ENCODE measurements around the gene TBK1. TPM values are rescaled to one million over a fixed set of nuclear protein-coding genes. Genes with fewer than 3 reads are reported as not detected.

Gene TBK1
- total RNA-seq, 4 donors from 2014 or later: 21.2 to 24.1 (median 22.6) TPM

DNA sequence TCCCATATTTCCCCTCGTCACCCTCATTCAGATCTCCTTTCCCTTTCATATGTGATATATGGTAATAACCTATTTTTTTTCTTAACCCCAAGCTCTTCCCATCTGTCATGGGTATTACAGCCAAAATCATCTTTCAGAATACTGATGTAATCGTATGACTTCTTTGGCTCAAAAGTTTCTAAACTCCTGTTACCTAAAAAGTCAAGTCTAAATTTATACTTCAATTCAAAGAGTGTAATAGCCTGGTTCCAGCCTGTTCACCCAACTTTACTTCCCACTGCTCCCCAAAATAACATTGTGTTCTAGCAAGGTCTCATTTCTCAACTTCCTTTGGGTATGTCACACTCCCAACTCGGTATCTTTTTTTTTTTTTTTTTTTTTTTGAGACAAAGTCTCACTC lies 48.5 kb downstream of the TBK1 start:
- no peak for DNase-seq (ENCODE audit: extremely low spot score)
- WGBS: 78% methylated on average over 3 of the region's 3 CpGs
- Histone ChIP-seq H3K4me1 (no peaks in the 10 kb centered on the region), H3K4me3 (no peak overlapping the region), H3K27me3 (no peaks in the 10 kb centered on the region), H3K27ac (replicated peaks in 1 of 4) (no peak overlapping the region), H3K36me3 (peaks cover 27 to 73% (median 58%) of the 10 kb centered on the region in 4 donors), H3K9me3 (no peaks in the 10 kb centered on the region)
- no peak for TF ChIP-seq POLR2AphosphoS5 (IDR thresholded peaks at IDR 0.05)
- TF ChIP-seq EP300 (IDR thresholded peaks at IDR 0.05): no peak
- no peak for TF ChIP-seq POLR2A (IDR thresholded peaks at IDR 0.05; ENCODE audit: low read depth)
- TF ChIP-seq, protein P1, sequence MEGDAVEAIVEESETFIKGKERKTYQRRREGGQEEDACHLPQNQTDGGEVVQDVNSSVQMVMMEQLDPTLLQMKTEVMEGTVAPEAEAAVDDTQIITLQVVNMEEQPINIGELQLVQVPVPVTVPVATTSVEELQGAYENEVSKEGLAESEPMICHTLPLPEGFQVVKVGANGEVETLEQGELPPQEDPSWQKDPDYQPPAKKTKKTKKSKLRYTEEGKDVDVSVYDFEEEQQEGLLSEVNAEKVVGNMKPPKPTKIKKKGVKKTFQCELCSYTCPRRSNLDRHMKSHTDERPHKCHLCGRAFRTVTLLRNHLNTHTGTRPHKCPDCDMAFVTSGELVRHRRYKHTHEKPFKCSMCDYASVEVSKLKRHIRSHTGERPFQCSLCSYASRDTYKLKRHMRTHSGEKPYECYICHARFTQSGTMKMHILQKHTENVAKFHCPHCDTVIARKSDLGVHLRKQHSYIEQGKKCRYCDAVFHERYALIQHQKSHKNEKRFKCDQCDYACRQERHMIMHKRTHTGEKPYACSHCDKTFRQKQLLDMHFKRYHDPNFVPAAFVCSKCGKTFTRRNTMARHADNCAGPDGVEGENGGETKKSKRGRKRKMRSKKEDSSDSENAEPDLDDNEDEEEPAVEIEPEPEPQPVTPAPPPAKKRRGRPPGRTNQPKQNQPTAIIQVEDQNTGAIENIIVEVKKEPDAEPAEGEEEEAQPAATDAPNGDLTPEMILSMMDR (IDR thresholded peaks at IDR 0.05): no peak
- intact Hi-C loops (cut with DNase I): no loop called here

DNA sequence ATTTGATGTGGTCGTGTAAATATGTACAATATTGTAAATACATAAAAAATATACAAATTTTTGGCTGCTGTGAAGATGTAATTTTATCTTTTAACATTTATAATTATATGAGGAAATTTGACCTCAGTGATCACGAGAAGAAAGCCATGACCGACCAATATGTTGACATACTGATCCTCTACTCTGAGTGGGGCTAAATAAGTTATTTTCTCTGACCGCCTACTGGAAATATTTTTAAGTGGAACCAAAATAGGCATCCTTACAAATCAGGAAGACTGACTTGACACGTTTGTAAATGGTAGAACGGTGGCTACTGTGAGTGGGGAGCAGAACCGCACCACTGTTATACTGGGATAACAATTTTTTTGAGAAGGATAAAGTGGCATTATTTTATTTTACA lies 49.6 kb downstream of the TBK1 start:
- no peak for DNase-seq (ENCODE audit: extremely low spot score)
- WGBS: 92% methylated on average over 7 of the region's 7 CpGs
- Histone ChIP-seq H3K9me3 (no peaks in the 10 kb centered on the region), H3K36me3 (peaks cover 17 to 62% (median 47%) of the 10 kb centered on the region in 4 donors), H3K4me3 (no peak overlapping the region), H3K27ac (replicated peaks in 1 of 4) (no peak overlapping the region), H3K27me3 (no peaks in the 10 kb centered on the region), H3K4me1 (no peaks in the 10 kb centered on the region)
- intact Hi-C loops (cut with DNase I): no loop called here
- TF ChIP-seq, protein P1 (IDR thresholded peaks at IDR 0.05): no peak
- TF ChIP-seq POLR2A (IDR thresholded peaks at IDR 0.05; ENCODE audit: low read depth): no peak
- TF ChIP-seq POLR2AphosphoS5 (IDR thresholded peaks at IDR 0.05): no peak
- no peak for TF ChIP-seq EP300 (IDR thresholded peaks at IDR 0.05)

DNA sequence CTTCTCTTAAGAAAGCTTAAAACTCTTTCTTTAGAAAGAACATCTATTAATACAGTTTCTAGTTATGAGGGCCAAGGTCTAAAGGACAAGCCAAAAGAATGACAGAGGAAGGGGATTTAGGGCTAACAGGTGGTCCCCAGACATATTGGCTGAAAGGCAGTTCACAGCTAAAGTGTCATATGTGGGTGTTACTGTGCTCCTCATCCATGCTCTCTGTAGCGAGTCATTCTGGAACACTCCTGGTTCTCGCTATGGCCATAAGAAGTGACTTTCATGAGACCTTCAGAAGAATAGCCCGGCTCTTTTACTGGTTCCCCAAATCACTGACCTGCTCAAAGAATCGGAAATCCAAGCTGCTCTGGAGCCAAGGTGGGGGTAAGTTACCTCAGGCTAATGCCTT lies 55.0 kb downstream of the TBK1 start:
- Histone ChIP-seq H3K4me3 (no peak overlapping the region), H3K27ac (replicated peaks in 1 of 4) (no peak overlapping the region), H3K36me3 (peaks cover 0 to 9% (median 0%) of the 10 kb centered on the region in 4 donors), H3K4me1 (no peaks in the 10 kb centered on the region), H3K27me3 (no peaks in the 10 kb centered on the region), H3K9me3 (no peaks in the 10 kb centered on the region)
- WGBS: 89% methylated on average over 4 of the region's 4 CpGs
- TF ChIP-seq, protein P1 (IDR thresholded peaks at IDR 0.05): no peak
- TF ChIP-seq POLR2AphosphoS5 (IDR thresholded peaks at IDR 0.05) (no peak), EP300 (IDR thresholded peaks at IDR 0.05) (no peak), POLR2A (IDR thresholded peaks at IDR 0.05; ENCODE audit: low read depth) (no peak)
- intact Hi-C loops (cut with DNase I): no loop called here
- DNase-seq (ENCODE audit: extremely low spot score): no peak

DNA sequence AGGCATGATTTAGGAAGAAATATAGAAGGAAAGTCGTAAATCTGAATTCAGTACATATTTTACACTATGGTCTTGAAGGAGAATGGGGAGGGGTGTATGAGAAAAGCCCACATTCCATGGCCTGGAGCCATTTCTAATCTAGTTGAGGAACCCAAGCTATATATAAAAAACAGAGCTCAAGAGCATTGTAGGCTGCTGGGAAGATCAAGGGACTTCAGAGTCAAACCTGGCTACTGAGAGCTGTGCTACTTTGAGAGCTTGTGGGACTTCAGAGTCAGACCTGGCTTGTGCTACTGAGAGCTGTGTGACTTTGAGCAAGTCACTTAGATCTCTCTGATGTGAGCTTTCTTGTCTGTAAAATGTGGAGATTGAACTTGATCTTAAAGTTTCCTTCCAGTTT lies 58.7 kb downstream of the TBK1 start:
- DNase-seq (ENCODE audit: extremely low spot score): no peak
- Histone ChIP-seq H3K27ac (replicated peaks in 1 of 4) (no peak overlapping the region), H3K36me3 (no peaks in the 10 kb centered on the region), H3K9me3 (no peaks in the 10 kb centered on the region), H3K4me1 (no peaks in the 10 kb centered on the region), H3K4me3 (no peak overlapping the region), H3K27me3 (no peaks in the 10 kb centered on the region)
- WGBS: 95% methylated on average over 1 of the region's 1 CpG
- intact Hi-C loops (cut with DNase I): no loop called here
- TF ChIP-seq, protein P1 (IDR thresholded peaks at IDR 0.05): no peak
- TF ChIP-seq EP300 (IDR thresholded peaks at IDR 0.05) (no peak), POLR2AphosphoS5 (IDR thresholded peaks at IDR 0.05) (no peak), POLR2A (IDR thresholded peaks at IDR 0.05; ENCODE audit: low read depth) (no peak)

DNA sequence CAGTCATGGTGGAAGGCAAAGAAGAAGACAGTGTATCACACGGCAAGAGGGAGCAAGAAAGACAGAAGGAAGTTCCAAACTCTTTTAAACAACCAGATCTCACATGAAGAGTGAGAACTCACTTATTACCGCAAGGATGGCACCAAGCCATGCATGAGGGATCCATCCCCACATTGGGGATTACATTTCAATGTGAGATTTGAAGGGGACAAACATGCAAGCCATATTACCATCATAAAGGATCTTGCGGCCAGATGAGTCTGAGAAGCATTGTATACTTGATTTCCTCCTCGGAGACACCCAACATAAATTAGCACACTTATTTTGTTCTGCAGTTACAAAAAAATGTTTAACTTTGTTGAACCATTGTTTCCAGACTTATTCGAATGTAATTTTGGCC lies 66.5 kb downstream of the TBK1 start:
- intact Hi-C loops (cut with DNase I): no loop called here
- H3K4me3 ChIP-seq: no peak overlapping the region
- no peak for TF ChIP-seq POLR2AphosphoS5 (IDR thresholded peaks at IDR 0.05)
- no peak for TF ChIP-seq POLR2A (IDR thresholded peaks at IDR 0.05; ENCODE audit: low read depth)
- TF ChIP-seq, protein P1 (IDR thresholded peaks at IDR 0.05): no peak
- no peak for TF ChIP-seq EP300 (IDR thresholded peaks at IDR 0.05)
- WGBS: 90% methylated on average over 5 of the region's 5 CpGs
- no peaks in the 10 kb centered on the region for H3K9me3 ChIP-seq
- no peak for DNase-seq (ENCODE audit: extremely low spot score)
- H3K4me1 ChIP-seq: no peaks in the 10 kb centered on the region
- no peaks in the 10 kb centered on the region for H3K36me3 ChIP-seq
- H3K27ac ChIP-seq (replicated peaks in 1 of 4): no peak overlapping the region
- H3K27me3 ChIP-seq: no peaks in the 10 kb centered on the region
